Retina (tissue), 1 donor: ENCODE results near the gene TCHP.

Source experiments
- DNase-seq: peaks from one replicate; pipeline ENCODE4 v3.0.0-alpha.2; 2016

The TCHP gene

GRCh38 chr12:109939504-109939903, 39.4 kb downstream of the TCHP start:
- DNase-seq = no peak

- DNase-seq = no peak
These were observed 40.4 kb downstream of the TCHP start for GRCh38 chr12:109940339-109940923.

- DNase-seq = no peak
These were observed 43.7 kb downstream of the TCHP start for GRCh38 chr12:109943811-109944210.

GRCh38 chr12:109944561-109945359, 44.7 kb downstream of the TCHP start:
- DNase-seq = peak; percentile 39

- DNase-seq = no peak
These were observed 46.4 kb downstream of the TCHP start for GRCh38 chr12:109946505-109946904.

GRCh38 chr12:109946913-109947312, 46.8 kb downstream of the TCHP start:
- DNase-seq = no peak

- DNase-seq = no peak
These were observed 47.4 kb downstream of the TCHP start for GRCh38 chr12:109947521-109947920.

GRCh38 chr12:109948368-109948767, 48.3 kb downstream of the TCHP start:
- DNase-seq = no peak

GRCh38 chr12:109949089-109949488, 49.0 kb downstream of the TCHP start:
- no peak for DNase-seq

- DNase-seq = no peak
These were observed 50.6 kb downstream of the TCHP start for GRCh38 chr12:109950625-109951024.

GRCh38 chr12:109951136-109951535, 51.1 kb downstream of the TCHP start:
- no peak for DNase-seq

GRCh38 chr12:109951751-109952150, 51.7 kb downstream of the TCHP start:
- DNase-seq = no peak

GRCh38 chr12:109952160-109952858, 52.2 kb downstream of the TCHP start:
- no peak for DNase-seq

GRCh38 chr12:109952873-109953272, 52.8 kb downstream of the TCHP start:
- no peak for DNase-seq

GRCh38 chr12:109953656-109954055, 53.6 kb downstream of the TCHP start:
- no peak for DNase-seq

GRCh38 chr12:109958374-109958773, 58.3 kb downstream of the TCHP start:
- DNase-seq = no peak

GRCh38 chr12:109959411-109960093, 59.5 kb downstream of the TCHP start:
- DNase-seq = no peak

- no peak for DNase-seq
These were observed 61.1 kb downstream of the TCHP start for GRCh38 chr12:109961201-109961600.

- no peak for DNase-seq
These were observed 61.5 kb downstream of the TCHP start for GRCh38 chr12:109961612-109962011.

- no peak for DNase-seq
These were observed 62.3 kb downstream of the TCHP start for GRCh38 chr12:109962398-109962797.

GRCh38 chr12:109963330-109963729, 63.3 kb downstream of the TCHP start:
- DNase-seq = no peak

GRCh38 chr12:109963743-109964429, 63.8 kb downstream of the TCHP start:
- no peak for DNase-seq

- DNase-seq = no peak
These were observed 66.5 kb downstream of the TCHP start for GRCh38 chr12:109966546-109966945.
